ENCODE results near the gene IQUB. TPM values are rescaled to one million over a fixed set of nuclear protein-coding genes. Genes with fewer than 3 reads are reported as not detected.
"Not testable (repeated sequence)": the region's sequence is repeated elsewhere in the genome, so short reads cannot be mapped to it uniquely, and the experiment has no call there.

IQUB gene
- total RNA-seq, 4 donors from 2014 or later, result 0.14 to 0.32 TPM; not detected in 2

GRCh38 chr7:123528265-123528664 lies 6.1 kb downstream of the IQUB start:
- WGBS, 2 donors (ENCODE audit: low coverage in 1 of 2), result 59 to 60% methylated on average over 5 of the region's 5 CpGs
- intact Hi-C loops (cut with DNase I; ENCODE audit: low total_unique reads), result no loop called here
- H3K36me3 ChIP-seq, result no peaks in the 10 kb centered on the region

GRCh38 chr7:123527712-123528225 lies 6.6 kb downstream of the IQUB start:
- peak overlapping the region in 2 of 4 donors; percentile 4 to 35 for H3K4me3 ChIP-seq
- H3K4me1 ChIP-seq; H3K9me3 ChIP-seq; H3K27ac ChIP-seq; intact Hi-C loops (cut with DNase I; ENCODE audit: low total_unique reads); in situ Hi-C loops (cut with MboI; ENCODE audit: low pct_ligation_motif_present in 1 of 4, low pct_unique_long_range_greater_than_20kb in 1 of 4, low sequenced_read_pairs in 3 of 4); H3K36me3 ChIP-seq: not testable (repeated sequence)
- 79% methylated on average over 18 of the region's 24 CpGs; no CpG with 5 or more reads in 1 of the 2 donors for WGBS, 2 donors (ENCODE audit: low coverage in 1 of 2)
- peak; percentile 8 for DNase-seq
- peaks cover 32% of the 10 kb centered on the region for H3K27me3 ChIP-seq

More at GRCh38 chr7:123528265-123528664, 6.1 kb downstream of the IQUB start:
- TF ChIP-seq POLR2AphosphoS5 (IDR thresholded peaks at IDR 0.05), result no peak
- no peak for TF ChIP-seq POLR2A (IDR thresholded peaks at IDR 0.05)
- TF ChIP-seq, protein P1, sequence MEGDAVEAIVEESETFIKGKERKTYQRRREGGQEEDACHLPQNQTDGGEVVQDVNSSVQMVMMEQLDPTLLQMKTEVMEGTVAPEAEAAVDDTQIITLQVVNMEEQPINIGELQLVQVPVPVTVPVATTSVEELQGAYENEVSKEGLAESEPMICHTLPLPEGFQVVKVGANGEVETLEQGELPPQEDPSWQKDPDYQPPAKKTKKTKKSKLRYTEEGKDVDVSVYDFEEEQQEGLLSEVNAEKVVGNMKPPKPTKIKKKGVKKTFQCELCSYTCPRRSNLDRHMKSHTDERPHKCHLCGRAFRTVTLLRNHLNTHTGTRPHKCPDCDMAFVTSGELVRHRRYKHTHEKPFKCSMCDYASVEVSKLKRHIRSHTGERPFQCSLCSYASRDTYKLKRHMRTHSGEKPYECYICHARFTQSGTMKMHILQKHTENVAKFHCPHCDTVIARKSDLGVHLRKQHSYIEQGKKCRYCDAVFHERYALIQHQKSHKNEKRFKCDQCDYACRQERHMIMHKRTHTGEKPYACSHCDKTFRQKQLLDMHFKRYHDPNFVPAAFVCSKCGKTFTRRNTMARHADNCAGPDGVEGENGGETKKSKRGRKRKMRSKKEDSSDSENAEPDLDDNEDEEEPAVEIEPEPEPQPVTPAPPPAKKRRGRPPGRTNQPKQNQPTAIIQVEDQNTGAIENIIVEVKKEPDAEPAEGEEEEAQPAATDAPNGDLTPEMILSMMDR (IDR thresholded peaks at IDR 0.05), result no peak
- TF ChIP-seq EP300 (IDR thresholded peaks at IDR 0.05; ENCODE audit: low read depth), result no peak
- H3K27me3 ChIP-seq, result peaks cover 37% of the 10 kb centered on the region
- no peak overlapping the region for H3K27ac ChIP-seq
- no peak for DNase-seq
- no peaks in the 10 kb centered on the region for H3K9me3 ChIP-seq
- in situ Hi-C loops (cut with MboI; ENCODE audit: low pct_ligation_motif_present in 1 of 4, low pct_unique_long_range_greater_than_20kb in 1 of 4, low sequenced_read_pairs in 3 of 4), result no loop called here
- H3K4me3 ChIP-seq, result peak overlapping the region in 2 of 4 donors; percentile 4 to 35
- H3K4me1 ChIP-seq, result peaks cover 0 to 6% (median 2%) of the 10 kb centered on the region in 4 donors

DNA sequence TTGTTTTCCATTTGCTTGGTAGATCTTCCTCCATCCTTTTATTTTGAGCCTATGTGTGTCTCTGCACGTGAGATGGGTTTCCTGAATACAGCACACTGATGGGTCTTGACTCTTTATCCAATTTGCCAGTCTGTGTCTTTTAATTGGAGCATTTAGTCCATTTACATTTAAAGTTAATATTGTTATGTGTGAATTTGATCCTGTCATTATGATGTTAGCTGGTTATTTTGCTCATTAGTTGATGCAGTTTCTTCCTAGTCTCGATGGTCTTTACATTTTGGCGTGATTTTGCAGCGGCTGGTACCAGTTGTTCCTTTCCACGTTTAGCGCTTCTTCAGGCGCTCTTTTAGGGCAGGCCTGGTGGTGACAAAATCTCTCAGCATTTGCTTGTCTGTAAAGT lies 7.9 kb downstream of the IQUB start:
- in situ Hi-C loops (cut with MboI; ENCODE audit: low pct_ligation_motif_present in 1 of 4, low pct_unique_long_range_greater_than_20kb in 1 of 4, low sequenced_read_pairs in 3 of 4); intact Hi-C loops (cut with DNase I; ENCODE audit: low total_unique reads); H3K27ac ChIP-seq; H3K36me3 ChIP-seq; H3K4me1 ChIP-seq; DNase-seq; H3K4me3 ChIP-seq; H3K9me3 ChIP-seq: not testable (repeated sequence)
- WGBS, 2 donors (ENCODE audit: low coverage in 1 of 2), result 96 to 100% methylated on average over 1 to 6 of the region's 7 CpGs
- peaks cover 23% of the 10 kb centered on the region for H3K27me3 ChIP-seq

DNA sequence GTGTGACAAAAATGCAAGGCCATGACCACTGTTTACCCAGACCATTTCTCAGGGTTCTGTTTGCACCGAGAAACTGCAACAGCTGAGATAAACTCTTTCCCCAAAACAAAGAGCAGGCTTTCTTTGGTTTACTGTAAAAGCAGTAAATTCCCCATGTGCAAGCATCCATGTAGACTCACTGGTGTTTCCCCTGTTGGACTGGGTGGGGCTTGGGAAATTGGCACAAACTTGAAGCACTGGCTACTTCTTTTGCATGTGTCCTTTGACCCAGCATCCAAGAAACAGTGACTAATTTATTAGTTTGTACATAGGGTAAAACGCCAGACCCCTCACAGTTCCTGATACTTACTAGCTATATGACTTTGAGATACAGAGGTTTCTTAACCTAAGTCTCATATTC lies 12.3 kb downstream of the IQUB start:
- Histone ChIP-seq H3K4me1 (no peaks in the 10 kb centered on the region), H3K27ac (no peak overlapping the region), H3K27me3 (no peaks in the 10 kb centered on the region), H3K9me3 (no peaks in the 10 kb centered on the region), H3K4me3 (no peak overlapping the region), H3K36me3 (no peaks in the 10 kb centered on the region)
- 23 to 41% methylated on average over 2 of the region's 2 CpGs for WGBS, 2 donors (ENCODE audit: low coverage in 1 of 2)
- intact Hi-C loops (cut with DNase I; ENCODE audit: low total_unique reads) (no loop called here), in situ Hi-C loops (cut with MboI; ENCODE audit: low pct_ligation_motif_present in 1 of 4, low pct_unique_long_range_greater_than_20kb in 1 of 4, low sequenced_read_pairs in 3 of 4) (no loop called here)
- DNase-seq, result no peak
- TF ChIP-seq, protein P1 (IDR thresholded peaks at IDR 0.05), result no peak

- intact Hi-C loops (cut with DNase I; ENCODE audit: low total_unique reads) (no loop called here), in situ Hi-C loops (cut with MboI; ENCODE audit: low pct_ligation_motif_present in 1 of 4, low pct_unique_long_range_greater_than_20kb in 1 of 4, low sequenced_read_pairs in 3 of 4) (no loop called here)
- Histone ChIP-seq H3K4me1 (no peaks in the 10 kb centered on the region), H3K9me3 (no peaks in the 10 kb centered on the region), H3K27ac (no peak overlapping the region), H3K27me3 (no peaks in the 10 kb centered on the region), H3K4me3 (no peak overlapping the region), H3K36me3 (no peaks in the 10 kb centered on the region)
- DNase-seq, result no peak
- TF ChIP-seq, protein P1 (IDR thresholded peaks at IDR 0.05), result no peak
- TF ChIP-seq POLR2AphosphoS5 (IDR thresholded peaks at IDR 0.05), result no peak
- TF ChIP-seq EP300 (IDR thresholded peaks at IDR 0.05; ENCODE audit: low read depth), result no peak
- TF ChIP-seq POLR2A (IDR thresholded peaks at IDR 0.05), result no peak
- WGBS, 2 donors (ENCODE audit: low coverage in 1 of 2), result 63% methylated on average over 2 of the region's 2 CpGs; no CpG with 5 or more reads in 1 of the 2 donors
These were observed 29.2 kb downstream of the IQUB start for GRCh38 chr7:123505221-123505620.
